H1 (cell line): ENCODE results near the gene PTPRT. TPM values are rescaled to one million over a fixed set of nuclear protein-coding genes. Genes with fewer than 3 reads are reported as not detected.

Experiments
- CTCF ChIA-PET: fragments of 300-600 bp; sonication (Branson Sonifier 250); formaldehyde crosslinking; loops from one replicate; lab custom pipeline; 2021; ENCODE audit not compliant: partially characterized antibody; lab: Charles Lee
- POLR2A ChIA-PET: fragments of 300-600 bp; sonication (Branson Sonifier 250); formaldehyde crosslinking; loops from one replicate; lab custom pipeline; 2021; ENCODE audit warnings: inconsistent platforms; ENCODE audit not compliant: partially characterized antibody; lab: Charles Lee
- DNase-seq, 2 experiments: peaks; one replicate each; pipeline versions ENCODE4 v3.0.0 to v3.0.0-alpha.2; 2010 to 2022; ENCODE audit warnings: low spot score in 2 of 2, low read depth in 1 of 2, mixed read lengths in 1 of 2
- FAIRE-seq: peaks from 2 replicates; lab custom pipeline; 2011; peaks lifted over from hg19 to GRCh38; lab: Jason Lieb, UNC
- H2AFZ ChIP-seq: 2 replicates; pipeline ENCODE4 v1.8.1; 2012; ENCODE audit warnings: low read length, inconsistent platforms
- H2AK5ac ChIP-seq: 2 replicates; pipeline ENCODE4 v1.6.1; 2013; ENCODE audit warnings: low read depth, low read length
- H2BK120ac ChIP-seq: replicated peaks from 2 replicates; pipeline ENCODE3; 2013; ENCODE audit warnings: low read depth, low read length, inconsistent platforms
- H2BK12ac ChIP-seq: 2 replicates; pipeline ENCODE4 v1.6.1; 2013; ENCODE audit warnings: low read depth, low read length
- H2BK15ac ChIP-seq: 2 replicates; pipeline ENCODE4 v1.6.1; 2013; ENCODE audit warnings: low read length
- H2BK20ac ChIP-seq: 2 replicates; pipeline ENCODE4 v1.6.1; 2013; ENCODE audit warnings: low read length
- H2BK5ac ChIP-seq: 2 replicates; pipeline ENCODE4 v1.6.1; 2013; ENCODE audit warnings: low read depth, low read length
- H3K14ac ChIP-seq: 2 replicates; pipeline ENCODE4 v1.6.1; 2013; ENCODE audit warnings: inconsistent platforms; ENCODE audit not compliant: insufficient read length
- H3K18ac ChIP-seq: 2 replicates; pipeline ENCODE4 v1.6.1; 2013; ENCODE audit warnings: low read length; ENCODE audit errors: extremely low read depth
- H3K23ac ChIP-seq: 2 replicates; pipeline ENCODE4 v1.6.1; 2013; ENCODE audit warnings: inconsistent platforms; ENCODE audit not compliant: insufficient read length
- H3K23me2 ChIP-seq: 2 replicates; pipeline ENCODE4 v1.6.1; 2013; ENCODE audit warnings: low read depth, low read length
- H3K27ac ChIP-seq: 2 replicates; pipeline ENCODE4 v1.6.1; 2011; ENCODE audit warnings: low read depth, low read length, inconsistent platforms
- H3K27me3 ChIP-seq, 4 experiments: replicated peaks in 1 of 4; 1 replicate in 1 of 4; 2 replicates in 3 of 4; pipeline versions ENCODE4 v1.6.1 to v1.8.1; 2011 to 2013; ENCODE audit warnings: low read length in 3 of 4, mild to moderate bottlenecking in 3 of 4, inconsistent platforms in 2 of 4, mixed read lengths in 2 of 4, moderate library complexity in 1 of 4; ENCODE audit not compliant: control insufficient read depth in 3 of 4, insufficient read depth in 3 of 4; ENCODE audit errors: extremely low read depth in 1 of 4
- H3K36me3 ChIP-seq, 4 experiments: 2 replicates each; pipeline versions ENCODE4 v1.6.1 to v1.8.1; 2011 to 2013; ENCODE audit warnings: mild to moderate bottlenecking in 4 of 4, low read length in 3 of 4, moderate library complexity in 2 of 4, control low read depth in 1 of 4, inconsistent platforms in 1 of 4; ENCODE audit not compliant: insufficient read depth in 4 of 4, control insufficient read depth in 2 of 4
- H3K4ac ChIP-seq: replicated peaks from 2 replicates; pipeline ENCODE3; 2013; ENCODE audit warnings: low read length, low read depth, mixed read lengths, inconsistent platforms; ENCODE audit not compliant: insufficient read length
- H3K4me1 ChIP-seq, 4 experiments: replicated peaks in 1 of 4; 1 replicate in 1 of 4; 2 replicates in 3 of 4; pipeline versions ENCODE4 v1.6.1 to v1.8.1; 2011 to 2013; ENCODE audit warnings: low read length in 3 of 4, inconsistent platforms in 2 of 4, mixed read lengths in 1 of 4; ENCODE audit not compliant: insufficient read depth in 4 of 4, control insufficient read depth in 3 of 4
- H3K4me2 ChIP-seq, 2 experiments: 2 replicates each; pipeline versions ENCODE4 v1.6.1 to v1.8.1; 2011 to 2013; ENCODE audit warnings: low read depth in 2 of 2, low read length in 2 of 2, control low read depth in 1 of 2, inconsistent platforms in 1 of 2, mild to moderate bottlenecking in 1 of 2; ENCODE audit not compliant: insufficient read depth in 1 of 2
- H3K4me3 ChIP-seq, 4 experiments: fragments of 200-600, 300-600 bp in 1 of 4; sonication (generic), shearing (Covaris generic), sonication (Bioruptor Twin) in 1 of 4; 2 replicates each; pipeline versions ENCODE4 v1.5.1 to v1.8.1; 2011 to 2016; ENCODE audit warnings: low read length in 4 of 4, low read depth in 3 of 4, control low read depth in 2 of 4, inconsistent platforms in 2 of 4, mild to moderate bottlenecking in 2 of 4, mixed read lengths in 1 of 4, moderate library complexity in 1 of 4; ENCODE audit not compliant: insufficient read depth in 2 of 4; ENCODE audit errors: extremely low read depth in 1 of 4
- H3K56ac ChIP-seq: replicated peaks from 2 replicates; pipeline ENCODE3; 2013; ENCODE audit warnings: low read depth, mild to moderate bottlenecking, mixed read lengths, low read length, inconsistent platforms; ENCODE audit not compliant: insufficient read length
- H3K79me1 ChIP-seq: 2 replicates; pipeline ENCODE4 v1.6.1; 2013; ENCODE audit warnings: low read depth, low read length, control low read depth
- H3K79me2 ChIP-seq, 2 experiments: 2 replicates each; pipeline versions ENCODE4 v1.6.1 to v1.8.1; 2012 to 2013; ENCODE audit warnings: low read length in 2 of 2, mild to moderate bottlenecking in 2 of 2, inconsistent platforms in 1 of 2; ENCODE audit not compliant: insufficient read depth in 2 of 2, control insufficient read depth in 1 of 2
- H3K9ac ChIP-seq, 4 experiments: replicated peaks in 1 of 4; 1 replicate in 1 of 4; 2 replicates in 3 of 4; pipeline versions ENCODE4 v1.6.1 to v1.8.1; 2011 to 2013; ENCODE audit warnings: low read depth in 3 of 4, low read length in 3 of 4, control low read depth in 2 of 4, mild to moderate bottlenecking in 2 of 4, moderate library complexity in 2 of 4, inconsistent platforms in 1 of 4; ENCODE audit errors: extremely low read depth in 1 of 4
- H3K9me3 ChIP-seq, 2 experiments: 2 replicates each; pipeline versions ENCODE4 v1.6.1 to v1.8.1; 2012 to 2013; ENCODE audit warnings: mild to moderate bottlenecking in 2 of 2, moderate library complexity in 2 of 2, control low read depth in 1 of 2, inconsistent platforms in 1 of 2, low read depth in 1 of 2, low read length in 1 of 2, mixed read lengths in 1 of 2; ENCODE audit not compliant: insufficient read depth in 2 of 2
- H4K20me1 ChIP-seq, 2 experiments: replicated peaks in 1 of 2; 2 replicates each; pipeline versions ENCODE3 to v1.8.1; 2011 to 2013; ENCODE audit warnings: inconsistent platforms in 2 of 2, low read length in 2 of 2, mild to moderate bottlenecking in 1 of 2; ENCODE audit not compliant: insufficient read depth in 2 of 2, control insufficient read depth in 1 of 2
- H4K5ac ChIP-seq: 2 replicates; pipeline ENCODE4 v1.6.1; 2013; ENCODE audit warnings: low read length, low read depth, mixed read lengths, inconsistent platforms; ENCODE audit not compliant: insufficient read length
- H4K8ac ChIP-seq: 2 replicates; pipeline ENCODE4 v1.8.0; 2013; ENCODE audit warnings: mild to moderate bottlenecking, moderate library complexity, low read length, inconsistent platforms; ENCODE audit not compliant: insufficient read depth; ENCODE audit errors: extremely low read depth
- H4K91ac ChIP-seq: replicated peaks from 2 replicates; pipeline ENCODE3; 2013; ENCODE audit warnings: low read length, mixed read lengths, inconsistent platforms; ENCODE audit not compliant: insufficient read length
- CEBPB ChIP-seq: IDR thresholded peaks from 2 replicates; pipeline ENCODE4 v1.6.1; 2012; ENCODE audit warnings: low read depth, low read length
- JUN ChIP-seq: IDR thresholded peaks from 2 replicates; pipeline ENCODE4 v1.6.1; 2011; ENCODE audit warnings: low read depth, mild to moderate bottlenecking, improper control_type of control experiment, low read length
- JUND ChIP-seq: IDR thresholded peaks from 2 replicates; pipeline ENCODE4 v1.6.1; 2011; ENCODE audit warnings: mild to moderate bottlenecking, improper control_type of control experiment, low read length
- POLR2A ChIP-seq, 2 experiments: IDR thresholded peaks; 1 replicate in 1 of 2; 2 replicates in 1 of 2; pipeline ENCODE4 v1.6.1; 2011; ENCODE audit warnings: low read depth in 2 of 2, low read length in 2 of 2, mild to moderate bottlenecking in 2 of 2; ENCODE audit errors: control extremely low read depth in 1 of 2
- POU5F1 ChIP-seq: IDR thresholded peaks from 2 replicates; pipeline ENCODE4 v1.6.1; 2011; ENCODE audit warnings: low read depth, mild to moderate bottlenecking, low read length, moderate library complexity
- WGBS, 2 experiments: shearing (Covaris generic) in 1 of 2; methylation state at CpG; one replicate each; pipeline versions ENCODE4 v1.1.6 to v1.1.7; 2013 to 2015; ENCODE audit warnings: low lambda C conversion rate in 2 of 2, mixed read lengths in 2 of 2, inconsistent platforms in 1 of 2, low coverage in 1 of 2, missing lambda C conversion rate in 1 of 2; ENCODE audit not compliant: insufficient replicate concordance in 2 of 2, insufficient coverage in 1 of 2, insufficient read length in 1 of 2; ENCODE audit errors: extremely low coverage in 1 of 2, missing lambda C conversion rate in 1 of 2; 5-methylcytosine and 5-hydroxymethylcytosine counted together
- polyA plus RNA-seq, 7 experiments: library from polyadenylated mRNA; depleted of rRNA in 3 of 7; stranded (reverse) in 5 of 7; unstranded in 2 of 7; fragments of >200 nt in 5 of 7; fragments of 200-250 nt in 2 of 7; gene quantifications; 1 replicate in 5 of 7; 2 replicates in 1 of 7; 4 replicates in 1 of 7; pipeline versions ENCODE4 v1.2.1 to v1.2.3, GENCODE V29; 2011 to 2013; ENCODE audit warnings: missing spikeins in 2 of 7, mixed read lengths in 2 of 7
- total RNA-seq: library from RNA; stranded (reverse); fragmentation: NEBNext Ultra II Directional; extraction: Animal tissue kit (Norgen Biotek cat#: 25700); gene quantifications from 2 replicates; pipeline ENCODE4 v1.2.1, GENCODE V29; 2021

PTPRT gene
- total and polyA plus RNA-seq, 2 of the 8 experiments (the other 6 are each of a cell fraction or from before 2014, with no cell fraction given): 0.33 to 1.8 TPM

- Histone ChIP-seq H3K56ac (no peak overlapping the region), H3K79me1 (no peaks in the 10 kb centered on the region), H2AK5ac (no peak overlapping the region), H3K23ac (no peak overlapping the region), H3K4me2 (no peak overlapping the region), H3K27ac (no peak overlapping the region), H3K23me2 (no peaks in the 10 kb centered on the region), H3K14ac (no peak overlapping the region), H4K5ac (no peak overlapping the region), H3K4ac (no peak overlapping the region), H2BK15ac (no peak overlapping the region), H3K4me3 (no peak overlapping the region), H4K8ac (no peak overlapping the region), H3K79me2 (no peaks in the 10 kb centered on the region), H3K9ac (no peak overlapping the region), H4K20me1 (no peaks in the 10 kb centered on the region), H3K36me3 (no peaks in the 10 kb centered on the region), H3K18ac (no peak overlapping the region), H2BK120ac (no peak overlapping the region), H2BK5ac (no peak overlapping the region), H4K91ac (no peak overlapping the region), H3K27me3 (peaks cover 0 to 3% (median 0%) of the 10 kb centered on the region in 4 experiments; a peak in 2 of 7 replicates), H2BK20ac (no peak overlapping the region), H3K9me3 (no peaks in the 10 kb centered on the region), H2BK12ac (no peak overlapping the region), H3K4me1 (no peaks in the 10 kb centered on the region), H2AFZ (no peak overlapping the region)
- ChIA-PET CTCF (no interaction called here), POLR2A (no interaction called here)
- 86% methylated on average over 2 of the region's 2 CpGs; no CpG with 5 or more reads in 1 of the 2 experiments for WGBS, 2 experiments
- no peak for DNase-seq
- TF ChIP-seq CEBPB (no peak), POU5F1 (no peak), POLR2A (IDR thresholded peaks at IDR 0.05; ENCODE audit: control extremely low read depth in 1 of 2, low read depth in 2 of 2, low read length in 2 of 2) (no peak), JUND (no peak), JUN (no peak)
- FAIRE-seq: no peak
Observed at GRCh38 chr20:42492290-42492689, 697.4 kb downstream of the PTPRT start.
